RWPE2 (cell line): ENCODE results near the gene ZNF622.
"Not testable (repeated sequence)": the region's sequence is repeated elsewhere in the genome, so short reads cannot be mapped to it uniquely, and the experiment has no call there.

ENCODE experiments used
- ATAC-seq: fragments of 200-7000 bp; cut with Tn5 transposase; 3 replicates; pipeline ENCODE4 v1.9.1; 2021; ENCODE audit warnings: low read depth
- DNase-seq: peaks from one replicate; pipeline ENCODE4 v3.0.0-alpha.2; 2020; ENCODE audit warnings: low spot score
- H3K27ac ChIP-seq: fragments of 450-650 bp; 2 replicates; pipeline ENCODE4 v1.5.1; 2017; ENCODE audit warnings: mild to moderate bottlenecking; ENCODE audit not compliant: poor library complexity, severe bottlenecking
- H3K27me3 ChIP-seq: fragments of 250-450 bp; sonication (Bioruptor Pico); 2 replicates; pipeline ENCODE4 v1.5.1; 2021; ENCODE audit warnings: mild to moderate bottlenecking, moderate library complexity; ENCODE audit not compliant: insufficient read depth, poor library complexity, severe bottlenecking
- H3K36me3 ChIP-seq: fragments of 250-450 bp; sonication (Bioruptor Pico); 2 replicates; pipeline ENCODE4 v1.5.1; 2020; ENCODE audit warnings: low read depth, mild to moderate bottlenecking, moderate library complexity
- H3K4me1 ChIP-seq: fragments of 250-450 bp; sonication (Bioruptor Pico); 2 replicates; pipeline ENCODE4 v1.5.1; 2021; ENCODE audit warnings: mild to moderate bottlenecking, moderate library complexity; ENCODE audit not compliant: insufficient read depth, poor library complexity, severe bottlenecking
- H3K4me3 ChIP-seq: fragments of 250-450 bp; sonication (Bioruptor Pico); 2 replicates; pipeline ENCODE4 v1.5.1; 2021; ENCODE audit warnings: mild to moderate bottlenecking, moderate library complexity; ENCODE audit not compliant: severe bottlenecking
- H3K9me3 ChIP-seq: fragments of 250-450 bp; sonication (Bioruptor Pico); 2 replicates; pipeline ENCODE4 v1.5.1; 2021; ENCODE audit warnings: mild to moderate bottlenecking, moderate library complexity; ENCODE audit not compliant: severe bottlenecking
- TF ChIP-seq, protein P1 (sequence below): fragments of 450-650 bp; IDR thresholded peaks from one replicate; pipeline ENCODE4 v1.5.1; 2017; ENCODE audit warnings: mild to moderate bottlenecking, moderate library complexity; ENCODE audit not compliant: poor library complexity, severe bottlenecking

The ZNF622 gene

DNA sequence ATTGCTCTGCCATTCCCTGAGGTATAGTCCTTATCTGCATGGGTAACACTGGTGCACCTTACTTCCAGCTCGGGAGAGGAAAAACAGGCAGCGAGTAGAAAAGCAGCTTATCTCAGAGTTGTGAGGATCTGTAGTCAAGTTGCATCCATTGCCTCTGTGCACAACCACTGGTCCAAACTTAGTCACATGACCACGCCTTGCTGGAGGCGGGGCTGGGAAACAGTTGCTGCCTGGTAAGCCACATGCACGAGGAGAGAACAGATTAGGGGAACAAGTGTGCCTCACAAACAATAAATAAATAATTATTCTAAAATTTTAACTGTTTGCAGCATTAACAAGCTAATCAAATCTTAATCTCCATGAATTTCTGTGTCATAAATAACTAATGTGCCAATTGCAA, 18.6 kb downstream of the ZNF622 start:
- Histone ChIP-seq H3K27me3 (no peaks in the 10 kb centered on the region), H3K4me1 (no peaks in the 10 kb centered on the region), H3K27ac (no peak overlapping the region), H3K36me3 (peaks cover 35% of the 10 kb centered on the region), H3K9me3 (no peaks in the 10 kb centered on the region), H3K4me3 (no peak overlapping the region)
- DNase-seq (no peak), ATAC-seq (no peak)
- TF ChIP-seq, protein P1, sequence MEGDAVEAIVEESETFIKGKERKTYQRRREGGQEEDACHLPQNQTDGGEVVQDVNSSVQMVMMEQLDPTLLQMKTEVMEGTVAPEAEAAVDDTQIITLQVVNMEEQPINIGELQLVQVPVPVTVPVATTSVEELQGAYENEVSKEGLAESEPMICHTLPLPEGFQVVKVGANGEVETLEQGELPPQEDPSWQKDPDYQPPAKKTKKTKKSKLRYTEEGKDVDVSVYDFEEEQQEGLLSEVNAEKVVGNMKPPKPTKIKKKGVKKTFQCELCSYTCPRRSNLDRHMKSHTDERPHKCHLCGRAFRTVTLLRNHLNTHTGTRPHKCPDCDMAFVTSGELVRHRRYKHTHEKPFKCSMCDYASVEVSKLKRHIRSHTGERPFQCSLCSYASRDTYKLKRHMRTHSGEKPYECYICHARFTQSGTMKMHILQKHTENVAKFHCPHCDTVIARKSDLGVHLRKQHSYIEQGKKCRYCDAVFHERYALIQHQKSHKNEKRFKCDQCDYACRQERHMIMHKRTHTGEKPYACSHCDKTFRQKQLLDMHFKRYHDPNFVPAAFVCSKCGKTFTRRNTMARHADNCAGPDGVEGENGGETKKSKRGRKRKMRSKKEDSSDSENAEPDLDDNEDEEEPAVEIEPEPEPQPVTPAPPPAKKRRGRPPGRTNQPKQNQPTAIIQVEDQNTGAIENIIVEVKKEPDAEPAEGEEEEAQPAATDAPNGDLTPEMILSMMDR = no peak

DNA sequence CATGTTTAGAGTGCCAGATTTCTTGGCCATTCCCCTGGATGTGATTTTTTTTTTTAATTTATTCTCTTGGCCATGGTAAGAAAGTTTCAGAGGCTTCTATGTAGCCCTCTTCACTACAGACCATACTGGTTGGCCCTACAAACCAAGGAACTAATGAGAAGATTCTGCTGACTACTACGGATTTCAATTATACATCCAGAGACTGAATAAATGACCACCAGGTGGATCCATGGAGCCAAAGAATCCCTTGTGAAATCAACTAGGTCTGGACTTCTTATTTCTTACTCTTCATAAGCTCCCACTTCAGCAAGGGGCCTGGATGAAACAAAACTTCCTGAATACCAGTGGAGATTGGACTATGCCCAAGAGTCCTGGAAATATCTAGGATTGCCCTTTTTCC, 27.6 kb downstream of the ZNF622 start:
- H3K27ac ChIP-seq = no peak overlapping the region
- H3K9me3 ChIP-seq = no peaks in the 10 kb centered on the region
- ATAC-seq = peak; percentile 59; the same call in 2 of the 3 replicates
- H3K27me3 ChIP-seq = peaks cover under 1% of the 10 kb centered on the region
- no peaks in the 10 kb centered on the region for H3K36me3 ChIP-seq
- H3K4me1 ChIP-seq = no peaks in the 10 kb centered on the region
- H3K4me3 ChIP-seq = no peak overlapping the region
- DNase-seq = no peak
- TF ChIP-seq, protein P1 = peak; percentile 36

DNA sequence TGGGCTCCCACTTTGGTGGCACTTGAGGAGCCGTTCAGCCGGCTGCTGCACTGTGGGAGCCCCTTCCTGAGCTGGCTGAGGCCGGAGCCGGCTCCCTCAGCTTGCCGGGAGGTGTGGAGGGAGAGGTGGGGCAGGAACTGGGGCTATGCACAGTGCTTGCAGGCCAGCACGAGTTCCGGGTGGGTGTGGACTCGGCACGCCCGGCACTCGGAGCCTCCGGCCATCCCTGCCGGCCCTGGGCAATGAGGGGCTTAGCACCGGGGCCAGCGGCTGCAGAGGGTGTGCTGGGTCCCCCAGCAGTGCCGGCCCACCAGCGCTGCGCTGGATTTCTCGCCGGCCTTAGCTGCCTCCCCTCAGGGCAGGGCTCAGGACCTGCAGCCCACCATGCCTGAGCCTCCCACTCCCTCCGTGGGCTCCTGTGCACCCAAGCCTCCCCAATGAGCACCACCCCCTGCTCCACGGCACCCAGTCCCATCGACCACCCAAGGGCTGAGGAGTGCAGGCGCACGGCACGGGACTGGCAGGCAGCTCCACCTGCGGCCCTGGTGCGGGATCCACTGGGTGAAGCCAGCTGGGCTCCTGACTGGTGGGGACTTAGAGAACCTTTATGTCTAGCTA, 29.4 kb downstream of the ZNF622 start:
- H3K36me3 ChIP-seq, H3K9me3 ChIP-seq, H3K4me3 ChIP-seq, H3K4me1 ChIP-seq, H3K27ac ChIP-seq, DNase-seq, ATAC-seq: not testable (repeated sequence)
- H3K27me3 ChIP-seq = peaks cover 19% of the 10 kb centered on the region

DNA sequence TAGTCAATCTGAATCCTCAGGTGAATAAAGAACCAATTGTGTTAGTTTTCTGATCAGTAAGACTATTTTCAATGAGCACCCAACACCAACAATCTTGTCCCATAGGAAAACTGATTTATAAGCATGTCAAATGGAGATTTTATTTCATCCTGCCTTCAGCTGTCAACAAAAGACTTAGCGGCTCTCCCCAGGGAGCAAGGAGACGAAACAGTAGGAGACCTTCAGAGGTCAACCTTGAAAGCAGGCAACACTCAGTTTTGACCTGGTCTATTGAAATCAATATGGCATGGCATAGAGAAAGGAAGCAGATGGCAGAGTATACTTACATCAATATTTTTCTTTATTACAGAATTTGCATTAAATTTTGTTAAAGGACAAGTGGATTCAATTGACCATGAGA, 34.1 kb downstream of the ZNF622 start:
- Histone ChIP-seq H3K27ac (no peak overlapping the region), H3K27me3 (peaks cover 34% of the 10 kb centered on the region), H3K4me3 (no peak overlapping the region), H3K4me1 (no peaks in the 10 kb centered on the region), H3K9me3 (no peaks in the 10 kb centered on the region), H3K36me3 (no peaks in the 10 kb centered on the region)
- no peak for ATAC-seq
- TF ChIP-seq, protein P1 = no peak
- no peak for DNase-seq

DNA sequence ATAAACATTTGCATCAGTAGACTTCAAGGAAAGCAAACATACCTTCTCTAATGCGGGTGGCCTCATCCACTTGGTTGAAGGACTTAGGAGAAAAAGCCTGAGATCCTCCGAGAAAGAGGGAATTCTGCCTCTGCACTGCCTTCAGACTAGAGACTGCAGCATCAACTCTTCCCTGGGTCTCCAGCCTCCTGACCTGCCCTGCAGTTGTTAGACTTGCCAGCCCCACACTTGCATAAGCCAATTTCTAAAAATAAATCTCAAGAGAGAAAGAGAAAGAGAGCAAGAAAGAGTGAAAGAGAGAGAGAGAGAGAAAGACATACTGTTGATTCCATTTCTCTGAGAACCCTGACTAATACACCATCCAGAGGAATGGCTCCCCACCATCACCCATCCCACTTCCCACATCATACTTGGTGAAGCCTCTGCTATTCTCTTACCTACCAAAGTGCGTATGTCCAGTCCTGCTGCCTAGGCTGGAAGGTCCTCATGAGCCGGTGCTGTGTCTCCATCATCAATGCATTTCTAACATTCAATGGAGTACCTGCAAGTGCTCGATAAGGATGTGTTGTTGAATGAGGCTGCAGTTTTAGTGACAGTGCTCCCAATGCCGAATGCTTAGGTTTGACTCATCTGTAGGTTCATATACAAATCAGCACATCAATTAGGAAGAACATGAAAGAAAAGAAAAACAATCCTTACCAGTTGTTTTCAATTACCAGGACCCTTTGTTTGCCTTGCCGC, 35.1 kb downstream of the ZNF622 start:
- H3K27ac ChIP-seq = no peak overlapping the region

More for the DNA sequence above, 35.1 kb downstream of the ZNF622 start:
- TF ChIP-seq, protein P1 = no peak
- Histone ChIP-seq H3K4me3 (no peak overlapping the region), H3K9me3 (no peaks in the 10 kb centered on the region), H3K4me1 (no peaks in the 10 kb centered on the region), H3K36me3 (no peaks in the 10 kb centered on the region), H3K27me3 (peaks cover 34% of the 10 kb centered on the region)
- DNase-seq = no peak
- no peak for ATAC-seq
